Neural cell (in vitro differentiated cells): ENCODE data around the gene MRPL4.

Experiments
- CTCF ChIP-seq: fragments of 450-650 bp; IDR thresholded peaks from 2 replicates; pipeline ENCODE4 v1.5.1; 2014; ENCODE audit warnings: antibody characterized with exemption, mild to moderate bottlenecking, moderate library complexity; ENCODE audit not compliant: poor library complexity, severe bottlenecking
- EZH2 ChIP-seq: fragments of 200-600, 300-800 bp; shearing (Covaris generic), sonication (generic); IDR thresholded peaks from 2 replicates; pipeline ENCODE4 v1.6.1; 2014; ENCODE audit warnings: antibody characterized with exemption, low read length, borderline replicate concordance, mild to moderate bottlenecking; ENCODE audit not compliant: insufficient read depth, poor library complexity, severe bottlenecking
- MXI1 ChIP-seq: fragments of 450-650 bp; conservative IDR thresholded peaks from 2 replicates; pipeline ENCODE4 v1.6.1; 2014; ENCODE audit warnings: antibody characterized with exemption, mild to moderate bottlenecking; ENCODE audit not compliant: poor library complexity, severe bottlenecking
- POLR2AphosphoS5 ChIP-seq: IDR thresholded peaks from 2 replicates; pipeline ENCODE4 v1.6.1; 2012
- RAD21 ChIP-seq: fragments of 450-650 bp; conservative IDR thresholded peaks from 2 replicates; pipeline ENCODE4 v1.6.1; 2014; ENCODE audit warnings: antibody characterized with exemption, mild to moderate bottlenecking, moderate library complexity

GRCh38 chr19:10230861-10231611, 21.0 kb upstream of the MRPL4 start, which contains the start of gene S1PR2:
- no peak for TF ChIP-seq CTCF
- peak; percentile 36 for TF ChIP-seq POLR2AphosphoS5
- no peak for TF ChIP-seq EZH2
- TF ChIP-seq RAD21: no peak
- peak; percentile 21 for TF ChIP-seq MXI1
